ENCODE data around the gene TRABD2B.

TRABD2B gene

DNA sequence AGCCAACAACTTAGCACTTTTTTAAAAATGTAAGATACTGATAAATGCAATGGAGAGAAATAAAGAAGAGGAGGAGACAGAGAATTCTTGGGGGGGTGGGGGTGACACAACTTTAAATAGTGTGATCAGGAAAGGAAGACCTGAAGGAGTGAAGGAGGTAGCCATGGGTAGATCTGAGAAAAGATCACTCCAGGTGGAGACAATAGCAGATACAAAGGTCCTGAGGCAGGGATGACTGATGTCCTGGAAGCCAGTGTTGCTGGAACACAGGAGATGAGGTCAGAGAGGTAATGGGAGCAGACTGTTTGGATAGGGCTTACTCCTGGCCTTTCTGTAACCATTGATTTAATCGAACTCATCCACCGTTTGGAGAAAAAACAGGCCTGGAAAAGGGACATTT is 24.6 kb upstream of the TRABD2B start:
- no peak for DNase-seq (ENCODE audit: low spot score)

DNA sequence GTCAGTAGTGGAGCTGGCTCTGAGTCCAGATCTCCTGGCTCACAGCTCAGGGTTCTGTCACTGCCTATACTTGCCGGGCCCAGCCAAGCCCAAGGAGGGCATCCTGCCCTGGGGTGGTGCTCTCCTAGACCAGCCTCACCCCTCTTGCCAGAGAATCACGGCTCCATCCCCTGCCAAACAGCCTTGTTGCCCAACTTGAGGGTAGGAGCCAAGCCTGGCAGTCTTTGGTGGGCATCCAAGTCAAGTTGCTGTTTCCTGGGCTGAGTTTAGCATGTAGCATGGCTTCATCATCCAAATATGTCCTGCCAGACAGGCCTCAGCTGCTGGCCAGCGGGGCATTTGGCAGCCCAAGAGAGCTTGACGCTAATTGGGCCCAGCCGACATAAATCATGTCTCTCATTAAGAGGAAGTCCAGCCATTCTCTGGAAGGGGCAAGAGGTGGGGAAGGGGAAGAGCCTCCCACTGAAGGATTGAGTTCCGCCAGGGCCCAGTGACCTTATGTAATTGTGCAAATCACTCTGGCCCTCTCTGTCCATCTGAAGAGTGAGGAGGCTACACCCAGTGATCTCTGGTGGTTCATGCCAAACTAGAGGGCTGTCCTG is 22.6 kb upstream of the TRABD2B start:
- DNase-seq (ENCODE audit: low spot score), result no peak

DNA sequence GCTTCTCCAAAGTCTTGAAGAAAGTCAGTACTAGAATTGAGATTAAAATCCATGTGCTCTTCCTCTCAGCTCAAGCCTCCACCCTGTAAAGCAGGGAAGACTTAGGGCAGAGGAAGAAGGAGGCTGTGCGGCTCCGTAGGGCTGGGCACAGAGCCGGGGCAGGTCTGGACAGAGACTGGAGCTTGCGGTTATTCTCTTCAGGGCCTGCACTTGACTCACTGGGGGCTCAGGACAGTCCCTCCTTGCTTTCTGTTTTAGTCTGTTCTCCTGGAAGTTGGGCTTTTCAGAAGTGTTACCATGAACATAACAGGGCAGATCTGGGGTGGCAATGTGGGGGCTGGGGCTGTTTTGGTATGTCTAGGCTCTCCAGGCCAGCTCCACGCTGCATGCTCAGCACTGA is 21.6 kb upstream of the TRABD2B start:
- no peak for DNase-seq (ENCODE audit: low spot score)

DNA sequence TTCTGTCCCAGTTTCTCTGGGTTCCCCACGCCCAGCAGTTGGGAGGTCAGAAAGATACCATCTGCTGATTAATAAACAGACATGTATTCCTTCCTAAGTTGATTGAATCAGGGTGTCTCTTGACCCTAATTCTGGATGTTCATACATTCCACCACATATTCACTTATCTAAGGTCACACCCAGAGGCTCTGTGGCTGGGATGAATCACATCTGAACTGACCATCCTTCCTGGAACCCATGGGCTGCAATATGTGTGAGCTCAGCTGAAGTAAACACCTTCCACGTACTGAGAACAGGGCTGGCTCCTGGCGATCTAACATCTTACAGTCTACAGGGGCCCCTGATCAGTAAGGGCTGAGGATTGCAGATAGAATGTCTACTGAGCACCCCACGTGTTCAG is 20.5 kb upstream of the TRABD2B start:
- no peak for DNase-seq (ENCODE audit: low spot score)

DNA sequence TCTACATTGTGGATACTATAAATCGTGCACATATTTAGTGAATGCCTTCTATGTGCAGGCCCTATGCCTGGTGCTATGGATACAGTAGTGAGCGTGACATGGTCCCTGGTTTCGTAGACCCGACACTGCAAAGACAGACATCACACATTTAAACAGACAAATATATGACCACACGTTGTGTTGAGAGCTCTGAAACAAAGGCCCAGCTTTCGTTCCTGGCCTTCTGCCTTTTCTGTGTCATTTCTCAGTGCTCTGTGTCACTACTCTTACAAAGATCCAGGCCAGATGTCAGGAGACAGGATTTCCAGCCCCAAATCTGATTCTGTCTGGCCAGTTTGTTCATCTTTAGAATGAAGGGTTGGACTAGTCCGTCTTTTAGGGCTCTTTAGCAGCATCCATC is 19.3 kb upstream of the TRABD2B start:
- no peak for DNase-seq (ENCODE audit: low spot score)

DNA sequence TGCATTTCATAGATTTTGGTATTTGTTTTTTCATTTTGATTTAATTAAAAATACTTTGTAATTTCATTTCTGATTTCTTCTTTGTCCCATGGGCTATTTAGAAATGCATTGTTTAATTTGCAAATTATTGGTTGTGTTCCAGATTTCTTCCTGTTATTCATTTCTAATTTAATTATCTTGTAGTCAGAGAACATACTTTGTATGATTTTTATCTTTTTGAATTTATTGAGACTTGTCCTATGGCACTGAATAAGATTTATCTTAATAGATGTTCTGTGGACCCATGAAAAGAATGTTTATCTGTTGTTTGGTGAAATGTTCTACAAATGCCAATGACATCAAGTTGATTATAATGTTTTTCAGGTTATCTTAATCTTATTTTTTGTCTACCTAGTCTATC is 16.1 kb upstream of the TRABD2B start:
- DNase-seq (ENCODE audit: low spot score), result no peak

DNA sequence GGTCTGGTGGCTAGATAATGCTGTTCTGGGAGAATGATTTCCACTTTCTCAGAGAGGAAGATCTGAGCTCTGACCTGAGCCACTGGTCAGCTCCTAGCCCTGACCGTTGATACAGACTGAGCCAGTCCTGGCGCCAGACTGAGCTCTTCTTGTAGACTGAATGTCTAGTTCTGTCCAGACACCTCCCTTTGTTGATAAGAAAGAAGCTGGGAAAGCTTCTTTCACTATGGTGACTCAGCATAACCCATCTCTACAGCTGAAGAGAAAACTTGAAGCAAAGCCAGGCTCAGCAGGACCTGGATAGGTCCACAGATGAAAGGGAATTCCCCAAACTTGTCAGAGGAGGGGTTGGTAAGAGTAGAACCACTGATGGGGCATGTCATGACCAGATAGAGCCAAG is 9.9 kb upstream of the TRABD2B start:
- peak; percentile 50 for DNase-seq (ENCODE audit: low spot score)

DNA sequence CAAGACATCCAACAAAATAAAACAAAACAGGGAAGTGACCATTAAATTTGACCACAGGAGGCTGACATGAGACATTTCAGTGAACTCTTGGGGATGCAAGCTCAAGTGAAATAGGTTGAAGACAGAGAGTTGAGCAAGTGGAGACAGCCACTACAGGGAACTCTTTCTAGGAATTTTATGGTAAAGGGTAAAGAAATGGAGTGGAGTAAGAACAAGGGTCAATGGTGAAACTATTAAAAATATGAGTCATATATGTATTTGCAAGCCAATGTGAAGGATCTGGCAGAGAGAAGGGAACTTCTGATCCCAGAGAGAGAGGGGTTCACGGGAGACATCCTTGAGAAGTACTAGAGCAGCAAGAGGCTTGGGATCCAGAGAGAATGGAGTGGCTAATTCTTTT is 9.1 kb upstream of the TRABD2B start:
- DNase-seq (ENCODE audit: low spot score), result no peak

DNA sequence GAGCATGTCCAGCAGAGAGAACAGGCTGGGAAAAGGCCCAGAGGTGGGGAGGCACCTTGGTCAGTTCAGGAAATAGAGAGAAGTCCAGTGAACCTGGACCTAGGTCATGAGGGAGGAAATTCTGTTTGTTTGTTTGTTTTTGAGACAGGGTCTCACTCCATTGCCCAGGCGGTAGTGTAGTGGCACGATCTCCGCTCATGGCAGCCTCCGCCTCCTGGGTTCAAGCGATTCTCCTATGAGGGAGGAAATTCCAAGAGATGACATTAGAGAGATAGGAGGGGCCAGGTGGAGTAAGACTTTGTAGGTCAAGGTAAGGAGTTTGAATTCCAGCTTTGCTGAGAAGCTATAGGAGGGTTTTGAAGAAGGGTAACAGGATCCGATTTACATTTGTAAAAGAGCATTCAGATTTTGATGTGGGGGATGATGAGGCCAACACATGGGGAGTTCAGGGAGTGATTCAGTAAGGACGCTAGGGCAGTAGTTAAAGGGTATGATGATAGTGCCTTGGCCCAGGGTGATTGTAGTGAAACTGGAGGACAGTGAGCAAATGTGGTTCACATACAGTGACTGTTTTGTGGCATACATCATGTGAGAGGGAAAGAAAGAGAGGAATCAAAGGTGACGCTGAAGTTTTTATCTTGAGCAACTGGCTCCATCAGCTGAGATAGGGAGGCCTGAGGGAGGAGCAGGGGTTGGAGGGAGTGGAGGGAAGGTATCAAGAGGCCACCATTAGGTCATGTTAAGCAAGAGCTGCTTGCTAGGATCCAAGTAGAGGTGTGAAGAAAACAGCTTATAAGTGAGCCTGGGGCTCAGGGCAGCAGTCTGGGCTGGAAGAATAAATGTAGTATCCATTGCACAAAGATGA is 8.3 kb upstream of the TRABD2B start:
- no peak for DNase-seq (ENCODE audit: low spot score)

DNA sequence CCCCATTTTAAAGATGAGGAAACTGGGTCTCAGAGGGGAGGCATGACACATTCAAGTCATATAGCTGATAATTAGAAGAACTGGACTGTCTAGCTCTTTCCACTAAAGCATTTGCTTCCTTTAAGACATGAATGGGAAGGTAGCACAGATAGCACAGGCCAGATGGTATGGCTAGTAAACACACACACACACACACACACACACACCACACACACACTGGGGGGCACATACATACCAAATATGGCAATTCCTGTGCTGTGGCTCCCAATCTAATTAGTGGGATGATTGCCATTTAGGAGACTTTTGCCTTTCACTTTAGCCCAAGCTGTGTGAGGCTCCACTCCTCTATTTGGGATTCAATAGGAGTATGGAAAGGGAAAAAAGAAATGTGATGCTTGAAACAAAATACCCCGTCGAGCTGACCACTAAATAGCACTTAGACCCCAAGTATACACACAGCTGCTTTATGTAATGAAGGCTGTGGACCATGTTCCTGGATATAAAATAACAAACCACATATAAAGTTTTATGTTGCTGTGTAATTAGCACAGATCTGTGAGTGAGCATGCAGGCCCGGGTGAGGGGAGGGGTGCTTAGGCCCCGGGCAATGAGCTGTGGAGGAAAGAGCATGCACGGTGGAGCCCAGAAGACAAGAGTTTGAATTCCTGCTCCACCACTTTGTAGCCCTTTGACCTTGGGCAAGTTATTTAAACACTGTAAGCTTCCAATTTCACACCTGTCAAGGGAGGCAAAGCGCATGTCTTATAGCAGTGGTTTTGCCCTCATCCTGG is 6.8 kb upstream of the TRABD2B start:
- no peak for DNase-seq (ENCODE audit: low spot score)

DNA sequence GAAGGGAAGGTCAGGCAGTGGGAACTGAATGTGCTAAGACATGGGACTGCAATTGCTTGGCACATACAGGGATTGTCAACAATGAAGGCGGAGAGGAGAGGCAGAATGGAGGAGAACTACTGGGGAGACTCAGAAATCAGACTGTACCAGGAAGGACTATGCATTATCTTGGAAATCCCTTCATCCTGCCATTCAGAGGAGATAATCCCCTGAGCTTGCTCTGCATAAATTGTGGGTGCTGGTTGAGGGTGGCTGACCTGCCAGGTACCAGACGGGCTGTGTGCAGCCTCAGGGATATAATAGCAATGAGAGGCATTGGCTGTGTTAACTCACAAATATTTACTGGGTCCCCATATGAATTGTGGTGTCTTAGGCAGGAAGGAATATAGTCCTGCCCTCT is 5.0 kb upstream of the TRABD2B start:
- no peak for DNase-seq (ENCODE audit: low spot score)

DNA sequence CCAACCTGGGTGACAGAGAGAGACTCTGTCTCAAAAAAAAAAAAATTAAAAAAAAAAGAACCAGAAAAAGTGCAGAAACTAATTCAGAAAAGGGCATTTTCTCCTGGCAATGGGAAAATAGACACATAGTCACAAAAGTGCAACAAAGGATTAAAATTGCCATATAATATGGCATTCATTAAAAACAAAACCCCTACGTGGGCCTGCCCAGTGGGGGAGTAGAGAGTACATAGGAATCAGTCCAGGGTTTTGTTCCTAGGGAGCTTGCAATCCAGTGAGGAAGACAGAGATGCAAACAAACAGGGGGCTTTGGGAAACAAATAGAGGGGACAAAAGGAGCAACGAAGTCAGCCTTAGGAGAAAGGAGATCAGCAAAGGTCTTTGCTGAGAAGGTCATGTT is 4.5 kb upstream of the TRABD2B start:
- no peak for DNase-seq (ENCODE audit: low spot score)

DNA sequence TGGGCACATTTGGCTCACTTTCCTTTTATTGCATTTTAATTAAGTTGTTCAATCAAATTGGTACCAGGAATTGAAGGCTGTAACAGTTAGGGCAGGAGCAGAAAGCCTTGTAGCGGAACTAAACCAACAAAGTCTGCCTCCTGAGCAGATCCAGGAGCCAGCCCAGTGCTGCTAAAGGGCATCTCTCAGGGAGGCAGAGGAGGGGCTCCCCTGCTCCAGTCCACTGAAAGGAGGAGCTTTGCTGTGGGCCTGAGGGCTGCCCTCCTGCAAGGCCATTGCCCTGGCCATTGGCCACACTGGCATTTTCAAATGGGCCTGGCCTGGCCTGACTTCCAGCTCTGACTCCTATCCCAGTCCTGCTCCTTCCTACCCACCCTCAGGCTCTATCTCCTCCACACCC is 3.7 kb upstream of the TRABD2B start:
- no peak for DNase-seq (ENCODE audit: low spot score)

DNA sequence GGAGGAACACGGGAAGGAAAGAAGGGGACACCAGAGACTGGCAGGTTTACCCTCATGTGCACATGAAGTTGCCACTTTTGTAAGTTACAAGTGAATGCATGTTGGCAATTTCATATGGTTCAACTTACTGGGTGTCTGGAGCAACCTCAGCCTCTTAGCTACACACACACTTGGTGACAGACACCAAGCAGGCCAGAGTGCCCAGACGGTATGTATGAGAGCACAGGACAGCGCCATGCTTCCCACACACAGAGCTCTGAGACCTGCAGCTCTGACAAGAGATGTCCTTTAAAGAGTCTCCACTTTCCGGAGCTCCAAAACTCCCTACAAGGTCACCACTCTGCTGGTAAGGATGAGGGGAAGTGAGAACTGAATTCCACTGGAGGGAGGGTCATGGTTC is 1.9 kb upstream of the TRABD2B start:
- DNase-seq (ENCODE audit: low spot score), result no peak

DNA sequence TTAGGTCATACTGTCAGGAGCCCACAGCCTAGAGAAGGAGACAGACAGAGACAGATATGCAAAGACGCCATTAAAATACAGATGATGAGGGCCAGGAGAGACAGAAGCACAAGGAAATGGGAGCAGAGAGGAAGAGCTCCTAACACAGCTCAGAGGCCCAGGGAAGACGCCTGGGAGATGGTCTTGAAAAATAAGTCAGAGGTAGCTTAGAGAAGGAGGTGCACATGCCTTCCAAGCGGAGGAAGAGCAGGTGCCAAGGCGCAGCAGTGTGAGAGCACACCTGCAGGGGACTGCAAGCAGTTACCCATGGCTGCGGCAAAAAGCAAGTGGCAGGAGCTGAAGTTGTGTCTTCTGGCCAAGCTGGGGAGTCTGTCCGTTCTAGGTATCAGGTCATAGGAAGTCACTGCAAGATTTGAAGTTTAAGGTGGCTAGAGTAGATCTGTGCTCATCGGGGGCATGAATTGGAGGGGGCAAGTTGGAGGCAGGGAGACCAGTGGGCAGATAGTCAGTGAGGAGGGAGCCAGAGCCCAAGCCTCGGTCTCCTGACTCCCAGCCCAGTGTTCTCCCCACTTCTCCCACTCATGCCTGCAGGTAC is 1.3 kb upstream of the TRABD2B start:
- DNase-seq (ENCODE audit: low spot score), result no peak

DNA sequence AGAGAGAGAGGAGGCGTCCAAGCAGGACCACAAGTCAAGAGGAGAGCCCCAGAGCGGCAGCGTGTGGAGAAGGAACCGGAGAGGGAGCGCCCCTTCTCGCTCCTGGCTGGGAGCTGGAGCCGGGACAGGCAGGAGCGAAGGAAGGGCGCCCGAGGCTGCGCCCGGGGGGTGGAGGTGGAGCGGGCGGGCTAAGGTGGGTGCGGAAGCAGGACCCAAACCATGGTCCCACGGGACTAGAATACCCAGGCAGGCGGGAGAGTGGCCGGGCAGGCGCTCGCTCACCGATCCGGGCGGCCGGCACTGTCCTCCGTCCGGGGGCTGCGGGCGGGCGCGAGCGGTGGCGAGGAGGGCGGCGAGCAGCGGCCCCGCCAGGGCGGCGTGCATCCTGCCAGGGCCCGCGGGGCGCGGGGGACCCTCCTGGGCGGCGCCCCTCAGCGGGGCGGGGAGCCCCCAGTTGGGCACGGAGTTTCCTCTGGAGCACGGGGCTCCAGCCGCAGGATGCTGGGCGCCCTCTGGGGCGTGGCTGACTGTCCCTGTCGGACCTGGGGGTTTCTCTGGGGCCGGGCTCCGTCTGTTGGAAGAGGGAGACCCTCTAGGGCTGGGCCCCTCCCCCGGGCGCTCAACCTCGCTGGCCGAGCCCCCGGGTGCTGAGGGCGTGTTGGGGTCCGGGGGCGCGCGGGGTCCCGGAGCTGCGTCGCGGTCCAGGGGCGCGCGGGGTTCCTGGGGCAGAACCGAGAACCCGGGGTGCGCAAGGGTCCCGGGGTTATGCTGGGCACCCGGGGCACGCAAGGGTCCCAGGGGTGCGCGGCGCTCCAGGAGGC is 569 bp downstream of the TRABD2B start:
- no peak for DNase-seq (ENCODE audit: low spot score)

DNA sequence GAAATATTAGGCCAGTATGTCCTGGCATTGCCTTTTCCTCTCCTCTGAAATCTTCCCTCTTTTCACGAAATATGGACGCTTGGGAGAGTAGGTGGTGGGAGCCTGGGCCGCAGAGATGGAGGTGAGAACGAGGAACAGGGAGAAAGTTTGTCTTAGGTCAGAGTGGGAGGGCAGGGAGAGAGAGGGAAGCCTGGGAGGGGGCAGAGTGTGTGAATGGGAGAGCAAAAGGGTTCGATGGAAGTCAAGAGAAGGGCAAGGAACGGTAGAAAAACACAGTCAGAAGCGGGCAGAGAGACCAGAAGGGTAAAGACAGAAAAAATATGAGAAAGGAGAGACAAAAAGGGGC is 1.2 kb downstream of the TRABD2B start:
- no peak for DNase-seq (ENCODE audit: low spot score)

DNA sequence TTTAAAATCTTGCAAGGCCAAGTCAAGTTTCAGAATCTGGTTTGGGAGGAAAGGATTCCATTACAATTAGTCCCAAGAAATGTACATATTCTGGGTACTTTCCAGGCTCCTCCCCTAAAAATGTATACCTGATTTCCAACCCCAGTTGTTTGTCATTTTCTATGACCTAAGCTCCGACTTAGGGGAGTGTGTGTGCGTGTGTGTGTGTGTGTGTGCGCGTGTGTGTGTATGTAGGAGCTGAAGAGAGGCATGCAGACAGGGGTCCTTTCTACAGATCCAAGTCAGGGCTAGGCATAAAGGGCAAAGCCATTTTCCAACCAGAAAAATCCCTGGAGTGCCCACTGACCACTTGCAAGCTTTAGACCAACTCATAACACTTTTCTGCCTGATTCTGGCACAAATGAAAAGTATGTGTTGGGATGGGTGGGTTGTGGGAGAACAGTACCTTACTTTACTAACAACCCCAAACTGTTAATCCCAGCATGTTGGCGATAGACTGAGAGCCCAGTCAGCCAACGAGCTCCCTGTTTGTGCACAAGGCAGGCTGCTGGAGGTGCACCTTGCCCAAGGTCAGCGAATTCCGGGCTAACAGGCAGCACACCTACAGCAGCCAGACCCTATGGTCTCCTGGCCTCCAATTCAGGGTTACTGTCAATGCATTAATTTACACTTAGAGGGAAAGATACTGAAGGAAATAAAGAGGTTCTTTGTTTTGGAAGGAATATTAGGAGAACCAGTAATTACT is 1.7 kb downstream of the TRABD2B start:
- no peak for DNase-seq (ENCODE audit: low spot score)

DNA sequence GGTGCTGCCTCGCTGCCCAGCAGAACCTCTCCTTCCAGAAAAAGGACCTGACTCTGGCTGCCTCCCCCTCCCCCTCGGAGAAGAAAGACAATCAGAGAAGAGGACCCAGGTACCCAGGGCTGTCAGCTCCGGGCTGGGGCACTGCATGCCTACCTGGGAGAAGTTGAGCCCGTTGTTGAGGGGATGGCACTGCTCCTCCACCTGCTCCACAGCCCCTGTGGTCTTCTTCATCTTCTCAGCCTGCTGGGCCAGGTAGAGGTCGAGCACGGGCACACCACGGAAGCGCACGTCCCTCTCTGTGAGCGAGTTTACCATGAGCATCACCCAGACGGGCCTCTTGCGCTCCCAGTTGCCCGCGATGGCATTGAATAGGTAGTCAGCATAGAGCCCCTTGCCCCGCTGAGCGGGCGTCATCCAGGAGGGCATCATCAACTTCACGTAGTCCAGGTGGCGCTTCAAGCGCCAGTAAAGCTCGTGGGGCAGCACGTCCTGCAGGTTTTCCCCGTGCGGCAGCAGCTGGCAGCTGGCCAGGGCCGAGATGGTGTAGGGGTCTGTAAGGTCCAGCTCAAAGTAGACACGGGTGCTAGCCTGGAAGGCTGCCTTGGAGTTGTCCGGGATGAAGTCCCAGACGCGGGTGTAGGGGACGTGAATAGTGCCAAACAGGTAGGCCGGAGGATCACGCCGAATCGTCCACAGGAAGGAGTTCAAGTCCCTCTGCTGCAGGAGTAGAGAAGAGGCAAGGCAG is 3.1 kb downstream of the TRABD2B start:
- DNase-seq (ENCODE audit: low spot score), result no peak

DNA sequence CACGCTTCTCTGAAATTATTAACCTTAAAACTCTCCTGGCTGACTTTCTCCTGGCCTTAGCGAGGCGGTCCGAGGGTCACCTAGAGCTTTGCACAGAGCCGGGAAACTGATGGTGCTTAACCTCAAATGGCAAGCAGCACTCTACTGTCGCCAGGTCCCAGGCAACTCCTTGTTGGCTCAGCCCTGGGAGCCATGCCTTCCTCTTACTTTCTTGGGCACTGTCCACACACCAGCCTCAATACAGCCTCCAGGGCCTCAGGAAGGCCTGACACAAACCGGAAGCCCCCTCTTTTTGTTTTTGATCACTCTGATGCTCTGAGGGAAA is 3.8 kb downstream of the TRABD2B start:
- DNase-seq (ENCODE audit: low spot score), result no peak
